GM12865 (cell line): ENCODE results near the gene PIP4K2B.

Experiments used
- DNase-seq: peaks from one replicate; pipeline ENCODE4 v3.0.0; 2010; ENCODE audit warnings: low read depth
- H3K4me3 ChIP-seq: 2 replicates; pipeline ENCODE4 v1.5.1; 2011; ENCODE audit warnings: mild to moderate bottlenecking, low read depth, low read length, control low read depth
- CTCF ChIP-seq: IDR thresholded peaks from 2 replicates; pipeline ENCODE4 v1.5.1; 2011; ENCODE audit warnings: low read length, control low read depth, low read depth, inconsistent platforms; ENCODE audit not compliant: insufficient read depth; ENCODE audit errors: missing control alignments

Gene PIP4K2B

GRCh38 chr17:38809828-38810227, 10.5 kb upstream of the PIP4K2B start:
- TF ChIP-seq CTCF = no peak
- no peak for DNase-seq
- H3K4me3 ChIP-seq = no peak overlapping the region

GRCh38 chr17:38800237-38800760, 943 bp upstream of the PIP4K2B start:
- H3K4me3 ChIP-seq = peak overlapping the region; percentile 82
- no peak for DNase-seq
- TF ChIP-seq CTCF = no peak

- peak overlapping the region; percentile 76 for H3K4me3 ChIP-seq
- TF ChIP-seq CTCF = peak; percentile 5
- DNase-seq = peak; percentile 70
Observed at GRCh38 chr17:38798614-38799500, 499 bp downstream of the PIP4K2B start.

- peak overlapping the region; percentile 76 for H3K4me3 ChIP-seq
- no peak for TF ChIP-seq CTCF
- DNase-seq = peak; percentile 21
Observed at GRCh38 chr17:38797828-38798227, 1.5 kb downstream of the PIP4K2B start.

- TF ChIP-seq CTCF = no peak
- H3K4me3 ChIP-seq = no peak overlapping the region
Observed at GRCh38 chr17:38797158-38797490, 2.2 kb downstream of the PIP4K2B start.

GRCh38 chr17:38796451-38797157, 2.8 kb downstream of the PIP4K2B start:
- DNase-seq = no peak
- H3K4me3 ChIP-seq = no peak overlapping the region
- TF ChIP-seq CTCF = no peak

More at GRCh38 chr17:38797158-38797490, 2.2 kb downstream of the PIP4K2B start:
- DNase-seq = no peak

GRCh38 chr17:38794221-38794620, 5.1 kb downstream of the PIP4K2B start:
- no peak for TF ChIP-seq CTCF
- DNase-seq = no peak
- no peak overlapping the region for H3K4me3 ChIP-seq
